GM12873 (cell line): ENCODE data around the gene PRPSAP1.

Experiments
- TF ChIP-seq, protein P1 (sequence below): IDR thresholded peaks from 2 replicates; pipeline ENCODE4 v1.5.1; 2012; ENCODE audit warnings: low read depth, mild to moderate bottlenecking, moderate library complexity, low read length, control low read depth; ENCODE audit not compliant: insufficient read depth; ENCODE audit errors: missing control alignments

Gene PRPSAP1

GRCh38 chr17:76360461-76360860 lies 6.7 kb upstream of the PRPSAP1 start:
- TF ChIP-seq, protein P1, sequence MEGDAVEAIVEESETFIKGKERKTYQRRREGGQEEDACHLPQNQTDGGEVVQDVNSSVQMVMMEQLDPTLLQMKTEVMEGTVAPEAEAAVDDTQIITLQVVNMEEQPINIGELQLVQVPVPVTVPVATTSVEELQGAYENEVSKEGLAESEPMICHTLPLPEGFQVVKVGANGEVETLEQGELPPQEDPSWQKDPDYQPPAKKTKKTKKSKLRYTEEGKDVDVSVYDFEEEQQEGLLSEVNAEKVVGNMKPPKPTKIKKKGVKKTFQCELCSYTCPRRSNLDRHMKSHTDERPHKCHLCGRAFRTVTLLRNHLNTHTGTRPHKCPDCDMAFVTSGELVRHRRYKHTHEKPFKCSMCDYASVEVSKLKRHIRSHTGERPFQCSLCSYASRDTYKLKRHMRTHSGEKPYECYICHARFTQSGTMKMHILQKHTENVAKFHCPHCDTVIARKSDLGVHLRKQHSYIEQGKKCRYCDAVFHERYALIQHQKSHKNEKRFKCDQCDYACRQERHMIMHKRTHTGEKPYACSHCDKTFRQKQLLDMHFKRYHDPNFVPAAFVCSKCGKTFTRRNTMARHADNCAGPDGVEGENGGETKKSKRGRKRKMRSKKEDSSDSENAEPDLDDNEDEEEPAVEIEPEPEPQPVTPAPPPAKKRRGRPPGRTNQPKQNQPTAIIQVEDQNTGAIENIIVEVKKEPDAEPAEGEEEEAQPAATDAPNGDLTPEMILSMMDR, result no peak

GRCh38 chr17:76359375-76359774 lies 5.7 kb upstream of the PRPSAP1 start:
- TF ChIP-seq, protein P1, result no peak

DNA sequence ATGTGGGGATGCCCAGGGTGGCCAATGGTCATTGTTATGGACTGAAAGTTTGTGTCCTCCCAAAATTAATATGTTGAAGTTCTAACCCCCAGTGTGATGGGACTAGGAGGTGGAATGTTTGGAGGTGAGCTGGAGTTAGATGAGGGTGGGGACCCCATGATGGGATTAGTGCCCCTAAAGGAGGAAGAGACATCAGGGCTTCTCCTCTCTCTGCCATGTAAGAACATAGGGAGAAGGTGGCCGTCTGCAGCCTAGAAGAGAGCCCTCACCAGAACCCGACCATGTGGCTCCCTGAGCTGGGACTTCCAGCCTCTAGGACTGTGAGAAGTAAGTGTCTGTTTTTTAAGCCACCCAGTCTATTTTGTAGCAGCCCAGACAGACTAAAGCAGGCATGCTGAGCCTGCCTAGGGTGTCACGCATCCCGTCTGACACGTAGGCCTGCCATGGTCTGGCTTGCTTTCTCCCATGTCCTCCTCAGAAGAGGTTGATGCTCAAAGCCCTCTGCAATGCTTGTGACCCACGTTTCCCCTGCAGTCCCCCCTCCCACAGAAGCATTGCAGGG lies 4.0 kb upstream of the PRPSAP1 start:
- TF ChIP-seq, protein P1, result no peak

GRCh38 chr17:76356803-76357456 lies 3.2 kb upstream of the PRPSAP1 start:
- TF ChIP-seq, protein P1, result no peak

GRCh38 chr17:76354747-76355310 lies 1.1 kb upstream of the PRPSAP1 start:
- TF ChIP-seq, protein P1, result no peak

DNA sequence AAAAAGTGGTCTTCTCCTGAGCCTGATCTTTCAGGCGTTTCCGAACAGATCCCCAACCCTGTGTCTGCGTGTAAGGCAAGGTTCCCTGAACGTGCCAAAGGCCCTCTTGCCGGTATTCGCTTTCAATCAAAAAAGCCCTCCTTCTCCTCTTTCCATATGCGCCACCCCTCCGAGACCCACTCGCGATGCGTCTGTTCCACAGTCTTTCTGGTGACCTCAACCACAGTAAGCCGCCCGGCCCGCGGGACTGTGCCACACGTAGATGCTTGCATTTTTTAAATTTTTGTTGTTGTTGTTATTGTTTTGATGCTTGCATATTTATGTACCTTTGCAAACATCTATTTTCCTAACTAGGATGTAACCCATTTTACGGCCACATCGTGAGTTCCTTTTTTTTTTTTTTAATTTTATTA lies 607 bp upstream of the PRPSAP1 start:
- TF ChIP-seq, protein P1, result no peak

GRCh38 chr17:76353004-76353598 lies 615 bp downstream of the PRPSAP1 start:
- TF ChIP-seq, protein P1, result no peak
